Amniotic stem cell (primary cell): Measurements from ENCODE around the gene GTF2A1L.
A peak's percentile ranks its signal among the peaks of the same experiment; 100 is the strongest.
"Not testable (repeated sequence)": the region's sequence is repeated elsewhere in the genome, so short reads cannot be mapped to it uniquely, and the experiment has no call there.

Experiments
- DNase-seq: peaks from one replicate; lab custom pipeline; 2025; lab: John Stamatoyannopoulos, UW

The GTF2A1L gene

DNA sequence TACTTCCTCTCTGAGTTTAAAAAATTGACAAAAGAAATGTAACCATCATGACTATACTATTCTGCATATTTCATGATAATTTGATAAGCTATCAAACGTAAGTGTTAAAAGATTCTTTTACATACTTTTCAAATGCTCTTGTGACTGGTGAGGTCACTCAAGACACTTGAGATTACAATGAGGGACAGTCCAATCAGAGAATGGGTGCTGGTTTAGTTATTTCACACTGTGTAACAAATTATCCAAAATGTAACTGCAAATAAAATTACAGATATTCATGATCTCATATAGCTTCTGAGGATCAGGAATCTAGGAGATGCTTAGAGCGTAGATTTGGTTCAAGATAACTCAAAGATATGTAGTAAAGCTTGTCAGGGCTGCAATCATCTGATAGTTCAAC is 4.4 kb upstream of the GTF2A1L start:
- no peak for DNase-seq

DNA sequence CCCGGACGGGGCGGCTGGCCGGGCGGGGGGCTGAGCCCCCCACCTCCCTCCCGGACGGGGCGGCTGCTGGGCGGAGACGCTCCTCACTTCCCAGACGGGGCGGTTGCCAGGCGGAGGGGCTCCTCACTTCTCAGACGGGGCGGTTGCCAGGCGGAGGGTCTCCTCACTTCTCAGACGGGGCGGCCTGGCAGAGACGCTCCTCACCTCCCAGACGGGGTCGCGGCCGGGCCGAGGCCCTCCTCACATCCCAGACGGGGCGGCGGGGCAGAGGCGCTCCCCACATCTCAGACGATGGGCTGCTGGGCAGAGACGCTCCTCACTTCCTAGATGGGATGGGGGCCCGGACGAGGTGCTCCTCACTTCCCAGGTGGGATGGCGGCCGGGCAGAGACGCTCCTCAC is 3.1 kb upstream of the GTF2A1L start:
- not testable (repeated sequence) for DNase-seq

DNA sequence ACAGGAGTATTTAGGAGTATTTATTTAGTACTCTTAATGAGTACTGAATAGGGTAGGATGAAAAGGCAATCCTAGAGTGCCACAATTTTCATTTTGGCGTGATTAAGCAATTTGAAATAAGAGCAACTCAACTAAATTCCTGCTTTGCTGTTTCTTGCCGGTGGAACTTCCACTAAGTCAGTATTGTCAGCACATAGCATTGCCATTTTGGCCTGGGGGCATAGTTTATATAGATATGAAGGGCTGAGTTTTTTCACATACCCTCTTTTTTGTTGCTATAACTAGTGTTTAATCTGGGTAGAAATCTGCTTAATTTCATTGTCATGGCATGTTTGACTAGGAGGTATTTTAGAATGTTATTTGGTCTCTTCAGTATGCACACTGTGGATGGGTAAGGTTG is 1.9 kb downstream of the GTF2A1L start:
- DNase-seq = no peak

DNA sequence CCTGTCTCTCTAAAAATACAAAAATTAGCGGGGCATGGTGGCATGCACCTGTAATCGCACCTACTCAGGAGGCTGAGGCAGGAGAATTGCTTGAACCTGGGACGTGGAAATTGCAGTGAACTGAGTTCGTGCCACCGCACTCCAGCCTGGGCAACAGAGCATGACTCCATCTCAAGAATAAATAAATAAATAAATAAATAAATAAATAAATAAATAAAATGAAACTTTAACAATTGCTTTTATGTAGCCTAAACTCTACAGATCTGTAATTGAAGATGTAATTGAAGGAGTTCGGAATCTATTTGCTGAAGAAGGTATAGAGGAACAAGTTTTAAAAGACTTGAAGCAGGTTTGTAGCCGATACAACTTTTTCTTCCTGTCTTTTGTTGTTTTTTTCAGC is 2.9 kb downstream of the GTF2A1L start:
- DNase-seq = no peak

DNA sequence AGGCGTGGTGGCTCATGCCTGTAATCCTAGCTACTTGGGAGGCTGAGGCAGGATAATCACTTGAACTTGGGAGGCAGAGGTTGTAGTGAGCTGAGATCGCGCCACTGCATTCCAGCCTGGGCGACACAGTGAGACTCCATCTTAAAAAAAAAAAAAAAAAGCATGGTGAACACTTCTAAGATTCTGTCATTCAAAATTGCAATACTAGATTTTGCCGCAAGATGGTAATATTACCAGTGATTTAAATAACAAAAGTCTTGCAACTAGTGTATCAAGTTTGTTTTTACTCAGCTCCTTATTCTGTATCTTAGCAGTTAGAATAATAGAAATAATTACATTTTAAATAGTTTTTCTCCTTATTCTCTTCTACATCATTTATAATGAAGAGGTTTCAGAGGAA is 5.0 kb downstream of the GTF2A1L start:
- not testable (repeated sequence) for DNase-seq

DNA sequence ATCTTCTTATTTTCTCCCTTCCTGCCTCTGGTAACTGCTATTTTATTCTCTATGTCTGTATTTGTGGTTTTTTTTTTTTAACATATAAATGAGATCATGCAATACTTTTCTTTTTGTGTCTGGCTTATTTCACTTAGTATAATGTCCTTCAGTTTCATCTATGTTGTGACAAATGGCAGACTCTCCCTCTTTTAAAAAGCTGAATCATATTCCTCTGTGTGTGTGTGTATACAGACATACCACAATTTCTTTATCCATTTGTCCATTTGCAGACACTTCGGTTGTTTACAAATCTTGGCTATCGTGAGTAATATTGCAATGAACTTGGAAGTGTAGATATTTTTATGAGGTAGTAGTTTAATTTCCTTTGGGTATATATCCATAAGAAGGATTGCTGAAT is 7.0 kb downstream of the GTF2A1L start:
- DNase-seq = no peak

DNA sequence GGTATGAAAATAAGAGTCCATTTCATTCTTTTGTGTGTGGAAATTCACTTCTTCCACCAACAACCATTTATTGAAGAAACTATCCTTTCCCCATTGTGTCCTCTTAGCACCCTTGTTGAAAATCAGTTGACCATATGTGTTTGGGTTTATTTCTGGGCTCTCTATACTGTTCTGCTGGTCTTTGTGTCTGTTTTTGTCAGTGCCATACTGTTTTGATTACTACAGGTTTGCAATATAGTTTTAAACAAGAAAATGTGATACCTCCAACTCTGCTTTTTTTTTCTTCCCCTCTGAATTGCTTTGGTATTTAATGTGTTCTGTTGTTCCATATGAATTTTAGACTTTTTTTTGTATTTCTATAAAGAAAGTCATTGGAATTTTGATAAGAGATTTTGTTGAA is 8.4 kb downstream of the GTF2A1L start:
- no peak for DNase-seq

DNA sequence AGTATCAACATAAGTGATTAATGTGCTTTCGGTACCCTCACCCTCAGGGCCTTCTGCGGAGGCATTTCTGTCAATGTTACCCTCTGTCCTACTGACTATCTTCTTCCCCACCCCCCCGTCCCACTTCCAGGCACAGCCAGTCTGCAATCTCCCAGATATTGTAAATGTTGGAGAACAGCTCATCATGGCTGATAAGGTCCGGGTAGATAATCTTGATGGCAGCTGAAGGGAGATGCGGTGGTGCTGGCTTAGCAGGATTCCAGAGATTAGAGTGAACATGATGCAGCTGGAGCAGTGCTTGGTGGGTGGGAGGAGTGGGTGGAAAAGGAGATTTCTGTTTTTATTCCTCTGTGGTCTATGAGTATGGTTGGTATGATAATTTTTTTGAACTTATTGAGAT is 15.5 kb downstream of the GTF2A1L start:
- DNase-seq = no peak

DNA sequence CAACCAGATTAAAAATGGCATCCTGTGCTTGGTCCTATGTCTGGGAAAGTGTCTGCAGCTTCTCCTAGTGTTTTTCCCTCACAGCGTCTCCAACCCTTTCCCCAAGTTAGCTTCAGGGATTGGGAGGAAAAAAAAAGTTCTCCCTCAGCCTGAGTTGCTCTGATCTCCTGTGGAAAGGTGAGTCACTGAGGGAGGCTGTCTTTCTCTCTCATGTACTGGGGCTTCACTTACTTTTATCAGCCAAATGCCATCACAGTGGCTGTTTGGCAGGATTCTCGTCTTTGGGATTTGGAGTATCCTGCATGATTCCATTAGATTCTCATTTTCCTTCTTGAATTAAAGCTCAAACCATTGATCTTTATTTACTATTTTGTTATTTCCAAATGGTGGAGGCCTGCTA is 18.1 kb downstream of the GTF2A1L start:
- DNase-seq = no peak

DNA sequence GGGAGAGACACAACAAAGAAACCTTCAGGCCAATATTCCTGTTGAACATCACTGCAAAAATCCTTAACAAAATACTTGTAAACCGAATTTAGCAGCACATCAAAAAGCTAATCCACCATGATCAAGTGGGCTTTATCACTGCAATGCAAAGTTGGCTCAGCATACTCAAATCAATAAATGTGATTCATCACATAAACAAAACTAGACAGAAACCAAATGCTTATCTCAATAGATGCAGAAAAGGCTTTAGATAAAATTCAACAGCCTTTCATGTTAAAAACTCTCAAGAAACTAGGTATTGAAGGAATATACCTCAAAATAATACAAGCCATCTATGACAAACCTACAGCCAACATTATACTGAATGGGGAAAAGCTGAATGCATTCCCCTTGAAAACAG is 20.6 kb downstream of the GTF2A1L start:
- DNase-seq = no peak

DNA sequence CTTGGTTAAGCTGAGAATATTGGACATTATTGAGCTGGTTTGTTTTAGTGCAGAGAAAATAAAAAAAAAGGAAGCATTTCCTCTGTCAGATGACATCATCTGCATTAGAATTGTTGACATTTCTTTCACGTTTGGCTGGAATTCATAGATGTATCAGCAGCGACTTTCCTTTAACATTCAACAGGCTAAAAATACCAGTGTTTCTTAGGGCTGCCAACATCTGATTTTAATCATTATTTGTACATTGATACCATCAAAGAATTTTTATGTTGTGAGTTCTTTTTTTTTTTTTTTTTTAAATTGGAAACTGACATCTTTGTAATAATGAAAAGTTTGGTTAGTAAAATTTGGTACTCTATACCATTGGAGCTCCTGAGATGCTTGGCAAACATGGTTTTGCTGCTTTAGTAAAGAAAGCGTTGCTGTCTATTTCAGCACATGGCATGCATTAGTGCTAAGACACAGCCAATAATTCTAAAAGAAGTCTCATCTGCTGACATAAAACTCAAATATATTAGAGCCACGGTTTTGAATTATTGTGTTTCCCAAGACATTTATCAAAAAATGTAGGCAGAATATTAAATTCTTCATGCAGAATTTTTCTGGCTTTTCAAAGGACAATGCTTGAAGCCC is 33.6 kb downstream of the GTF2A1L start:
- peak; percentile 47 for DNase-seq

DNA sequence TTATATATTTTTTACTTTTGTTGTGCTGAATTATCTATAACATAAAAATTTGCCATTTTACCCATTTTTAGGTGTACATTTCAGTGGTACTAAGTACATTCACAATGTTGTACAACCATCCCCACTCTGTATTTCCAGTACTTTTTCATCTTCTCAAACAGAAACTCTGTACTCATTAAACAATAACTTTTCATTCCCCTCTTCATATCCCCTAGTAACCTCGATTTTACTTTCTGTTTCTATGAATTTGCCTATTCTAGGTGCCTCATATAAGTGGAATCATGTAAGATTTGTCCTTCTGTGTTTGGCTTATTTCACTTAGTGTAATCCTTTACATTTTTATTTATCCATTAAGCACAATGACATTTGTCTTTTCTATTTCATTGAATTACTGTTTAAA is 51.3 kb downstream of the GTF2A1L start:
- DNase-seq = no peak

DNA sequence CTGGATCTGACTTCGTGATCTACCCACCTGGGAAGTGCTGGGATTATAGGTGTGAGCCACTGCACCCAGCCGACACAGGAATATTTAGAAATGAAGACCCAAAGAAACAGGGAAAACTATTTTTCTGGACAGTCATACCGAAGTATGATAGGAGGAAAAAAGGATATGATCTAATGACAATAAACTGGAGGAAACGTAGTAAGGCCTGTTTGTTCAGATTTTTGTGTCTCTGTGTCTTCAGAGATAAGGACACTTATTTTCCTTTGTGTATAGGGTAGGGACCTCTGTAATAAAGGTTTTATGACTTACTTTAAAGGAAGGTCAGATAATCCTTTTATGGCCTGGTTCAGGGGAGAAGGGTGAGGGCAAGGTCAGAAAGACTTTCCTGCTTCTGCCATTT is 55.9 kb downstream of the GTF2A1L start:
- DNase-seq = no peak

DNA sequence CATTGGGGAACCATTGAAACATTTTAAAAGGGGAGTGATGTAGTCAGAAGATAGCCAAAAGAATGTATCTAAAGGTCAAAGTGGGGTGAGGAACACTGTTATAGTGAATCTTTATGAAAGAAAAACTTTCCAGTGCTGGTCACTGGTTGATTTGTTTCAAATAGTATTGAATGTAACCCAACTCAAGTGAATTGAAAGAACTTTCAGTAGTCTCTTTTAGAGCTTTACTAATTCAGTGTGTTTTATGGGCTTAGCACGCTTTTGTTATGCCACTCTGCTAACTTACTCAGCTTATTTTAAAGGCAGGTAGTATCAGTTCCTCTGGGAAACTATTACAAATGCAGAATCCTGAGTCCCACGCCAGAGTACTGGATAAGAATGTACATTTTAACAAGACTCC is 57.3 kb downstream of the GTF2A1L start:
- no peak for DNase-seq

DNA sequence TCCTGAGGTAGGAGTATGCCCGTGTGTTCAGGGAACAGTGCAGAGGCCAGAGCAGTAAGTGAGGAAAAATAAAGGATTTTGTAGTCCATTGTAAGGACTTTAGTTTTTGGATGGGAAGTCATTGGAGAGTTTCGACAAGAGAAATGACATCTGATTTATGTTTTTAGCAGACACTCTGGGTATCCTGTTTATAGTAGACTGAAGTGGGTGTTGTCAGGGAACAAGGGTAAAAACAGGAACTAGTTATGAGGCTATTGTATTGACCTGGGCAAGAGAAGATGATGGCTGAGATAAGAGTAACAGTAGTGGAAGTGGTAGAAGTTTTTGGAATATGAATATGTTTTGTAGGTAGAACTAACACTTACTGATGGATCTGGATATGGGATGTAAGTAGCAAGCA is 59.8 kb downstream of the GTF2A1L start:
- no peak for DNase-seq

DNA sequence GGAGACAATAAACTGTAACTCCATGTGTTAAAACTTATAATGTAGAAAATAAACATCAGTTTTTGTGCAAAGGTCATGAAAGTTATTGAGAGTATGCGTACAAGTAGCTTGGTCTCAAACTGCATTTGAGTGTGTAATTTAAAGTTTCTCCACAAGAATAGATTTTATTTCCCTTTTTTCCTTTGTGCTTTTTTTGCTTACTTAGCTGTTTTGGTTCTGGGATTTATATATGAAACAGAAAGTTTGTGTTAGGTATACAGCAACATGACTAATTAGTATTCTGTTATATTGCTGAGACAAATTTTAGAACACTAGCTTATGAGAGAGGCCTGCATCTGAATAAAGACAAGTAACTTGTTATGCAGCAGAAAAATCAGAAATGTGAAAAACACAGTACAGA is 67.5 kb downstream of the GTF2A1L start:
- no peak for DNase-seq

DNA sequence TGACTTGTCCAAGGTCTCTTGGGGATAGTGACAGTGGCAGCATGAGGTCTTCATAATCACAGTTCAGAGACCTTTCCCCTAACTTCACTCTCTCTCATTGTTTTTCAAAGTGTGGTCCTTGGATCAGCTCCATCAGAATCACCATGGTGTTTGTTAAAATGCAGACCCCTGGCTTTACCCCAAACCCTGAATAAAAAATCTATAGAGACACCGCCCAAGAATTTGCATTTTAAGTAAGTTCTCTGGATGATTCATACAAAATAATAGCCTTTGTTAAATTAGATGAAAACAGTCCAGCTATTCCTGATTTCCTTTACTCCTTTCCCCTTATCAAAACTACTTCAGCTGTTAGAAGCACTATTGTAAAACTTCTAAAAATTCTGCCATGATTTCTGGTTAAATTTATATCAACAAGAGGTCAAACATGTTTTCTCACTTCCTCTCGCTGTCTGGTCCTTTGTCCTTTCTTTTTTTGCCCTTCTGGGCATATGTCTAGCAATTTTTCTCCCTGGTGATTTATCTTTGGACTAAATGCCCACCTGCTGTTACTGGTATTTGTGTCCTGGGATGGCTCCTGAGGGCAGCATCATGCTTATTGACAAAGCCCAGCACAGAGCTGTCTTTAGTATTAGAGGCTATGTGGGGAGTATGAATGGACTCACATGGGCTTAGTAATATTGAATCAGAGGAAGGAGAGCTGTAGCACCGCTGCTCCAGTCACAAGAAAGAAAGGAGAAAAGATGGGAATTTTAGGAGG is 74.5 kb downstream of the GTF2A1L start:
- no peak for DNase-seq

DNA sequence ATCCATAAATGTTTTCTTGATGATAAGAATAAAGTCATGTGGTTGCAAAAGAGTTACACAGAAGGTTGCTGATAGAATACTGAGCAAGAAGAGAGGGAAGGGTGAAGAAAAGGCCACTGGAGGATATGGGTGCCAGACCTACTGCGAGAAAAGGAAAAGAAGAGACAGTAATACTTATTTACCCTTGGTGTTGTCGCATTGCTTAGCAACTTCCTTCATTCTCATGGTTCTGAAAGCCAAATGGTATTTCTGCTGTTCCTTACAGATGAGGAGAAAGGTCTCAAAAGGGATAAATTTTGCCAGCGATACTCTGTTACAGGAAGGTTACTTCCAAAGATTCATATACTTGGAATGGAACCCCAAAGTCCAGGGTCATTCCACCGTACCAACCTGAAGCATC is 75.4 kb downstream of the GTF2A1L start:
- DNase-seq = no peak

DNA sequence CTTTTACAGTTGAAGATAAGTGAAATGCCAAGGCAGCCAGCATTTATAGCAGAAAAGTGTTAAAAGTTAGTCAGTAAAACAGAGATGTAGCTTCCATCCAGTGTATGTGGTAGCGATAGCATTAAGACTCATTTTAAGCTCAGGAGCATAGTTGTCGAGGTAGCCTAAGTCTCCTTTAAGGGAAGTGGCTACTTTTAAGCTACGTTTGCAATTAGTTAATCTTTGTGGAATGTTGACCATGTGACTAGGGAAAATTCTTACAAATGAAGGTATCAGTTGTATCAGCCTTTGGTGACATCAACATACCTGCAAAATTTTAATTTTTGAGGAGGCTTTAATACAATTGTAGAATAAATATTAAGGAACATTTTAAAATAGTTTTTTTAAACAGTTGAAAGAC is 76.0 kb downstream of the GTF2A1L start:
- no peak for DNase-seq

DNA sequence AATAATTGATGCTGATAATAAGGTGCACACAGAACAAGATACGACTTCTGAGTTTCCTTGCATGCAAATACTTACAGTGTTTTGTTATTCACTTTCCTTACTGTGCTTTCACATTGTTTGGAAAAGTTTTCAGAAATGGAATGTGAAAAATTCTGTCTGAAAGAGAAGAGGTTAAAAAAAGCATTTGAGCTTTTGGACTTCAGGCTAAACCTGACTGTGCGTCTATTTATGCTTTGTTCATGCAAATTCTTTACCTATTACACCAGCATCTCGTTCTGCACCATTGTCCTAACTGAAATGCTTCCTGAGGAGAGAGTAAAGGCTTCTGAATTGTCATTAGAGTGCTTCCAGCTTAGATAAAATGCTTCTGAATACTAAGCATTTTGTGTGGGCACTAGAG is 76.5 kb downstream of the GTF2A1L start:
- no peak for DNase-seq

DNA sequence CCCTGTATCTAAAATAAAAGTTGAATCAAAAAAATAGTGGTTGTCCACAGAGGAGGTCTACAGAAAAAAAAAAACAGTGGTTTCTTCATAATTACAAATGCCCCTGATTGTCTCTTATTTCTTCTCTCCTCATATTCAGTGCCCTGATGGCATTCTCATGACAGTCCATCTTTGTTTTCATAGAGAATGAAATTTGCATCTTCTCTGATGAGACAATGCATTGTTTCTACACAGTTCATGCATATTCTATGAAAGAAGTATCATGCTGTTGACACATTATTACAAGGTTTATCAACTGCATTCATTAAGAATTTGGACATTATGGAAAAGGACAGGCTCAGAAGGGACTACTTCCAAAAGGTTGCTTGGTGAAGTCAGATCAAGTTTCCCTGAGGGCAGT is 78.3 kb downstream of the GTF2A1L start:
- no peak for DNase-seq

DNA sequence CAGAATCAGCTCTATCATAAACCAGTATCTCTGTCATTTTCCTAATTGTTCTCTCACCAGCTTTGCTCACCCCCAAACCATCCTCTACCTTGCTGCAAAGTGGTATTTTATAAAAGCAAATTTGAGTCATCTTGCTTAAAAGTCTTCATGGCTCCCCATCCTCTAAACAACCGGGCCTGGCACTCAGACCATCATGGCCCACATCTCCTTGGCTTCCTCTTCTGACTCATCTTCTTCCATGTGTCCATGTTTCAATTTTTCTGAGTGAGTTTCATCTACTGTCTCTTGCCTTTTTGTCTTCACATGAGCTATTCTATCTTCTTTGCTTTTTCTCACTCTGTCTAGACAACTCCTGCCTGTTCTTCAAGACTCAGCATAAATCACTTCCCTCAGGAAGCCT is 79.2 kb downstream of the GTF2A1L start:
- no peak for DNase-seq

DNA sequence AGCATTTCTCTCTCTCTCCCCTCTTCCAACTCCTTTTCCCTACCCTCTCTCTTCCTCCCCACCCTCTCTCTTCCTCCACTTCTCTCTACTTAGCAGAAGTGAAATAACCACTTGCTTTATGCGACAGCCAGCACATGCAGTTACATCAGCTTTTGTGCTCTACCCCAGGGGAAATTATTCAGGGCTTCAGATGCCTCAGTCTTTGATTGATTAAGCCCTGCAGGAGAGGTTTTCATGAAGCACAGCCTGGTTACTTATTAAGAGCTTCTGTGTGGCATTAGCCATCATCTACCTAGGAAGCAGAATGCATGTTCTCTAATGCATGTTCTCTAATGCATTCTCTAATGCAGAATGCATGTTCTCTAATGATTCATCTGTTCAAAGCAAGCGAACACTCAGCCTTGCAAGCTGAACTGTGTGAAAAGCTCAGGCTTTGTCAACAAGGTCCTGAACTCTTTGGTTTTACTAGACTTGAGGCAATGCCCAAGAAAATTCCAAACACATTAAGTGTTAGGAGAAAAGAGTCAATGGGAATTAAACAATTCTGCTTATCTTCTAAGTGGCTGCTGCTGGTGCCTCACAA is 81.8 kb downstream of the GTF2A1L start:
- DNase-seq = no peak

DNA sequence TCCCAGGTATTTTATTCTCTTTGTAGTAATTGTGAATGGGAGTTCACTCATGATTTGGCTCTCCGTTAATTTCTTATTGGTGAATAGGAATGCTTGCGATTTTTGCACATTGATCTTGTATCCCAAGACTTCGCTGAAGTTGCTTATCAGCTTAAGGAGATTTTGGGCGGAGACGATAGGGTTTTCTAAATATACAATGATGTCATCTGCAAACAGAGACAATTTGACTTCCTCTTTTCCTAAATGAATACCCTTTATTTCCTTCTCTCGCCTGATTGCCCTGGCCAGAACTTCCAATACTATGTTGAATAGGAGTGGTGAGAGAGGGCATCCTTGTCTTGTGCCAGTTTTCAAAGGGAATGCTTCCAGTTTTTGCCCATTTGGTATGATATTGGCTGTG is 86.0 kb downstream of the GTF2A1L start:
- not testable (repeated sequence) for DNase-seq
